Lung (tissue), 12 donors: ENCODE measurements around the gene CTDSPL. TPM values are rescaled to one million over a fixed set of nuclear protein-coding genes. Genes with fewer than 3 reads are reported as not detected.
A peak's percentile ranks its signal among the peaks of the same experiment; 100 is the strongest.

Experiments
- ATAC-seq: fragments of 200-7000 bp; cut with Tn5 transposase; one replicate; pipeline ENCODE4 v1.9.1; 2020; ENCODE audit warnings: moderate number of reproducible peaks; ENCODE audit not compliant: insufficient read depth, low FRiP score
- DNase-seq, 3 donors: peaks; one replicate each; pipeline ENCODE4 v3.0.0-alpha.2; 2013 to 2017
- H3K27ac ChIP-seq, 2 donors: one replicate each; pipeline ENCODE4 v1.5.1; 2013; ENCODE audit warnings: mild to moderate bottlenecking in 2 of 2, moderate library complexity in 2 of 2, control low read depth in 1 of 2, inconsistent platforms in 1 of 2, low read depth in 1 of 2, low read length in 1 of 2
- H3K27me3 ChIP-seq, 3 donors: one replicate each; pipeline ENCODE4 v1.5.1; 2013; ENCODE audit warnings: low read length in 2 of 3; ENCODE audit not compliant: control insufficient read depth in 3 of 3, insufficient read depth in 3 of 3
- H3K36me3 ChIP-seq, 4 donors: one replicate each; pipeline ENCODE4 v1.5.1; 2013; ENCODE audit warnings: low read length in 4 of 4, mild to moderate bottlenecking in 1 of 4, moderate library complexity in 1 of 4; ENCODE audit not compliant: control insufficient read depth in 4 of 4, insufficient read depth in 4 of 4
- H3K4me1 ChIP-seq, 5 donors: one replicate each; pipeline ENCODE4 v1.5.1; 2013; ENCODE audit warnings: low read length in 5 of 5, mild to moderate bottlenecking in 2 of 5, moderate library complexity in 1 of 5; ENCODE audit not compliant: control insufficient read depth in 5 of 5, insufficient read depth in 5 of 5
- H3K4me3 ChIP-seq: one replicate; pipeline ENCODE4 v1.5.1; 2013; ENCODE audit warnings: mild to moderate bottlenecking, control low read depth, moderate library complexity
- H3K9ac ChIP-seq, 2 donors: one replicate each; pipeline ENCODE4 v1.5.1; 2013; ENCODE audit warnings: low read length in 2 of 2, control low read depth in 1 of 2; ENCODE audit not compliant: insufficient read depth in 1 of 2
- H3K9me3 ChIP-seq, 4 donors: one replicate each; pipeline ENCODE4 v1.5.1; 2013; ENCODE audit warnings: low read length in 3 of 4, mild to moderate bottlenecking in 1 of 4, moderate library complexity in 1 of 4; ENCODE audit not compliant: control insufficient read depth in 4 of 4, insufficient read depth in 3 of 4
- WGBS, 2 donors: extraction: QIAGEN DNeasy Blood & Tissue Kit; methylation state at CpG; one replicate each; pipeline ENCODE4 v1.1.7; 2013; 5-methylcytosine and 5-hydroxymethylcytosine counted together
- polyA plus RNA-seq, 2 donors: library from polyadenylated mRNA; stranded (reverse); fragments of 200-250 nt; gene quantifications; one replicate each; pipeline ENCODE4 v1.2.1, GENCODE V29; 2013
- total RNA-seq, 2 donors: library from RNA; depleted of rRNA in 1 of 2; stranded (reverse); fragments of >200 nt in 1 of 2; gene quantifications; one replicate each; pipeline ENCODE4 v1.2.1, GENCODE V29; 2014 to 2021
- TF ChIP-seq, protein P1 (sequence below): IDR thresholded peaks from 2 replicates; pipeline ENCODE4 v1.5.1; 2012; ENCODE audit warnings: mild to moderate bottlenecking; ENCODE audit errors: control extremely low read depth, extremely low read depth
- donor health status: control.
- donor health status: control.
- donor health status: Bipolar disorder and iron deficiency.
- donor health status: healthy.
- donor health status: DM: yes; HTN: yes; CAD: no.

CTDSPL gene
- total and polyA plus RNA-seq, 4 donors = 12.5 to 79.1 (median 33.5) TPM

DNA sequence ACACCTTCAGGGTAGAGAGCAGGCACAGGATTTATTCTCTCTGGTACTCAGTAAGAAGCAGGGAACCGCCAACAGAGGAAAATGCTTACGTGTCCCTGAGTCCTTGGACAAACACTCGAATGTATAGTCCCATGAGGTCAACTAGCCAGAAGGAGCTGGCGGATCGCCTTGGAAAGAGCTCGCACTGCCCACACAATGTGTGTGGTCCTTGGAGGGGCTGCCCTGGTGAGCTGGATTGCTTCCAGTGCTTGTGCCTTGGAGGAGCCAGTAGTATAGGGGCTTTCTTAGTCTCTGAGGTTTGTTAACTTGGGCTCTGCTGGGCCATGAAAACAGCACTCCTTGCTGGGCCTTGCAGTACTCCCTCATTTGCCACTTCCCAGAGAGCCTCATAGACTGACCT is 88.2 kb downstream of the CTDSPL start:
- Histone ChIP-seq H3K4me3 (no peak overlapping the region), H3K27ac (peak overlapping the region in 1 of 2 donors; percentile 82), H3K27me3 (no peaks in the 10 kb centered on the region), H3K9ac (no peak overlapping the region), H3K9me3 (no peaks in the 10 kb centered on the region), H3K36me3 (peaks cover 0 to 12% (median 4%) of the 10 kb centered on the region in 4 donors), H3K4me1 (peaks cover 15 to 57% (median 40%) of the 10 kb centered on the region in 5 donors)
- TF ChIP-seq, protein P1, sequence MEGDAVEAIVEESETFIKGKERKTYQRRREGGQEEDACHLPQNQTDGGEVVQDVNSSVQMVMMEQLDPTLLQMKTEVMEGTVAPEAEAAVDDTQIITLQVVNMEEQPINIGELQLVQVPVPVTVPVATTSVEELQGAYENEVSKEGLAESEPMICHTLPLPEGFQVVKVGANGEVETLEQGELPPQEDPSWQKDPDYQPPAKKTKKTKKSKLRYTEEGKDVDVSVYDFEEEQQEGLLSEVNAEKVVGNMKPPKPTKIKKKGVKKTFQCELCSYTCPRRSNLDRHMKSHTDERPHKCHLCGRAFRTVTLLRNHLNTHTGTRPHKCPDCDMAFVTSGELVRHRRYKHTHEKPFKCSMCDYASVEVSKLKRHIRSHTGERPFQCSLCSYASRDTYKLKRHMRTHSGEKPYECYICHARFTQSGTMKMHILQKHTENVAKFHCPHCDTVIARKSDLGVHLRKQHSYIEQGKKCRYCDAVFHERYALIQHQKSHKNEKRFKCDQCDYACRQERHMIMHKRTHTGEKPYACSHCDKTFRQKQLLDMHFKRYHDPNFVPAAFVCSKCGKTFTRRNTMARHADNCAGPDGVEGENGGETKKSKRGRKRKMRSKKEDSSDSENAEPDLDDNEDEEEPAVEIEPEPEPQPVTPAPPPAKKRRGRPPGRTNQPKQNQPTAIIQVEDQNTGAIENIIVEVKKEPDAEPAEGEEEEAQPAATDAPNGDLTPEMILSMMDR = no peak
- DNase-seq (peak; percentile 95 to 98 (median 97)), ATAC-seq (peak; percentile 55)
- WGBS, 2 donors = 62 to 81% methylated on average over 6 of the region's 6 CpGs

DNA sequence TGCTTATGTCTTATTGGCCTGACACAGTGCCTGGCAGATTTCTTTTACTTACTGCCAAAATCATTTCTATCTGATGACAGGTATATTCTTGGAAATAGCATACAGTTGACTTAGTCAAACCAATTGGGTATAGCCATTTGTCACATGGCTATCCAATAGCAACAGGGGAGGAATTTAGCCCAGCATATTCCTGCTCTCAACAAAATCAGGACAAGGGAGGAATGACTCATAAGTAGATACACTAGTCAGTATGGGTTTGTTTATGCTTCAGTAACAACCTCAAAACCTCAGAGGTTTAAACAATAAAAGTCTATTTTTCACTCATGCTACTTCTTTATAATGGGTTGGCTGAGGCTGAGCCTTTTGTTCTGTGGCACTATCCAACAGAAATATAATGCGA is 90.9 kb downstream of the CTDSPL start:
- Histone ChIP-seq H3K4me1 (peaks cover 0 to 53% (median 24%) of the 10 kb centered on the region in 5 donors), H3K27ac (no peak overlapping the region), H3K4me3 (no peak overlapping the region), H3K9ac (no peak overlapping the region), H3K36me3 (peaks cover 0 to 19% (median 8%) of the 10 kb centered on the region in 4 donors), H3K9me3 (no peaks in the 10 kb centered on the region), H3K27me3 (no peaks in the 10 kb centered on the region)
- DNase-seq (no peak), ATAC-seq (no peak)
- WGBS, 2 donors = 100% methylated on average over 1 of the region's 1 CpG
- TF ChIP-seq, protein P1 = no peak

DNA sequence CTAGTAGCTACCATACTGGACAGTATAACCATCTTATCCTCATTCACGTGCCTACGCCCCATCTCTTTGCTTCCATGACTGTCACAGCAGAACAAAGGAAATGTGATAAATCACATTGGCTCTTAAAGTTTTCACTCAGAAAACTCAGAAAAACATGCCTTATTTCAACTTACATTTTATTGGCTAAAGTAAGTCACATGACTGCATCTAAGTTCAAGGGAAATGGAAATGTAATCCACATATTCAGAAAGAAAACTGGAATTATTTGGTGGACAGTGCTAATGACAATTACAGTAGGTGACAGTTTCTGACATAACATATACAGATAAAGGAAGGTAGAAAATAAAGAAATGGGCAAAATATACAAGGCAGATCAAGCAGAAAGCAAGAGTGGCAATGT is 91.5 kb downstream of the CTDSPL start:
- Histone ChIP-seq H3K4me3 (no peak overlapping the region), H3K9me3 (no peaks in the 10 kb centered on the region), H3K4me1 (peaks cover 0 to 50% (median 24%) of the 10 kb centered on the region in 5 donors), H3K9ac (no peak overlapping the region), H3K27ac (no peak overlapping the region), H3K27me3 (no peaks in the 10 kb centered on the region), H3K36me3 (peaks cover 0 to 19% (median 8%) of the 10 kb centered on the region in 4 donors)
- WGBS, 2 donors = 91 to 96% methylated on average over 2 of the region's 2 CpGs
- DNase-seq = peak in 1 of 3 donors; percentile 52
- TF ChIP-seq, protein P1 = no peak
- ATAC-seq = no peak
